Measurements from ENCODE around the gene HAX1. TPM values are rescaled to one million over a fixed set of nuclear protein-coding genes. Genes with fewer than 3 reads are reported as not detected.

The HAX1 gene
- total and polyA plus RNA-seq, 2 donors (not counting 1 experiment from before 2014, with no cell fraction given) = 89.9 to 152 TPM

GRCh38 chr1:154240294-154240833 lies 32.1 kb upstream of the HAX1 start:
- Histone ChIP-seq H3K4me3 (replicated peaks in 1 of 4; ENCODE audit: control extremely low read depth in 1 of 4, insufficient read depth in 1 of 4, low read depth in 3 of 4, low read length in 4 of 4) (no peak overlapping the region), H3K79me2 (ENCODE audit: control insufficient read depth, insufficient read depth, low read length) (peaks cover 26% of the 10 kb centered on the region), H3K27ac (ENCODE audit: insufficient read depth, low read length) (no peak overlapping the region), H3K9me3 (ENCODE audit: control insufficient read depth, insufficient read depth, low read depth, low read length) (no peaks in the 10 kb centered on the region), H3K27me3 (ENCODE audit: control insufficient read depth, insufficient read depth, low read length) (no peaks in the 10 kb centered on the region), H3K4me1 (ENCODE audit: control insufficient read depth, extremely low read depth, insufficient read depth, low read length) (no peaks in the 10 kb centered on the region), H2AFZ (ENCODE audit: low read length) (no peak overlapping the region), H3K9ac (ENCODE audit: insufficient read depth, low read length) (no peak overlapping the region), H3K4me2 (ENCODE audit: extremely low read depth, insufficient read depth, low read length) (no peak overlapping the region), H4K20me1 (ENCODE audit: control insufficient read depth, extremely low read depth, insufficient read depth, low read length) (no peaks in the 10 kb centered on the region), H3K36me3 (ENCODE audit: control insufficient read depth, insufficient read depth, low read length) (peaks cover 17% of the 10 kb centered on the region)
- no peak for DNase-seq (ENCODE audit: low read depth in 2 of 2)
- TF ChIP-seq EZH2 (IDR thresholded peaks at IDR 0.05; ENCODE audit: low read length, missing control alignments) (no peak), CTCF (conservative IDR thresholded peaks at IDR 0.05 in 1 of 2, IDR thresholded peaks at IDR 0.05 in 1 of 2; ENCODE audit: low read depth in 1 of 2, low read length in 2 of 2) (no peak)

GRCh38 chr1:154241703-154242351 lies 30.6 kb upstream of the HAX1 start:
- TF ChIP-seq EZH2 (IDR thresholded peaks at IDR 0.05; ENCODE audit: low read length, missing control alignments) = no peak
- TF ChIP-seq CTCF (conservative IDR thresholded peaks at IDR 0.05 in 1 of 2, IDR thresholded peaks at IDR 0.05 in 1 of 2; ENCODE audit: low read depth in 1 of 2, low read length in 2 of 2) = no peak
- H2AFZ ChIP-seq (ENCODE audit: low read length) = no peak overlapping the region
- peaks cover 17% of the 10 kb centered on the region for H3K36me3 ChIP-seq (ENCODE audit: control insufficient read depth, insufficient read depth, low read length)
- no peak overlapping the region for H3K9ac ChIP-seq (ENCODE audit: insufficient read depth, low read length)
- H3K79me2 ChIP-seq (ENCODE audit: control insufficient read depth, insufficient read depth, low read length) = peaks cover 21% of the 10 kb centered on the region
- DNase-seq (ENCODE audit: low read depth in 2 of 2) = no peak
- H3K9me3 ChIP-seq (ENCODE audit: control insufficient read depth, insufficient read depth, low read depth, low read length) = no peaks in the 10 kb centered on the region
- no peak overlapping the region for H3K4me2 ChIP-seq (ENCODE audit: extremely low read depth, insufficient read depth, low read length)
- no peak overlapping the region for H3K27ac ChIP-seq (ENCODE audit: insufficient read depth, low read length)
- H4K20me1 ChIP-seq (ENCODE audit: control insufficient read depth, extremely low read depth, insufficient read depth, low read length) = no peaks in the 10 kb centered on the region
- H3K27me3 ChIP-seq (ENCODE audit: control insufficient read depth, insufficient read depth, low read length) = no peaks in the 10 kb centered on the region
- H3K4me1 ChIP-seq (ENCODE audit: control insufficient read depth, extremely low read depth, insufficient read depth, low read length) = no peaks in the 10 kb centered on the region
- H3K4me3 ChIP-seq (replicated peaks in 1 of 4; ENCODE audit: control extremely low read depth in 1 of 4, insufficient read depth in 1 of 4, low read depth in 3 of 4, low read length in 4 of 4) = no peak overlapping the region

- Histone ChIP-seq H3K4me2 (ENCODE audit: extremely low read depth, insufficient read depth, low read length) (no peak overlapping the region), H4K20me1 (ENCODE audit: control insufficient read depth, extremely low read depth, insufficient read depth, low read length) (no peaks in the 10 kb centered on the region), H3K27ac (ENCODE audit: insufficient read depth, low read length) (no peak overlapping the region), H3K27me3 (ENCODE audit: control insufficient read depth, insufficient read depth, low read length) (no peaks in the 10 kb centered on the region), H3K9ac (ENCODE audit: insufficient read depth, low read length) (no peak overlapping the region), H3K36me3 (ENCODE audit: control insufficient read depth, insufficient read depth, low read length) (peaks cover 44% of the 10 kb centered on the region), H2AFZ (ENCODE audit: low read length) (no peak overlapping the region), H3K9me3 (ENCODE audit: control insufficient read depth, insufficient read depth, low read depth, low read length) (no peaks in the 10 kb centered on the region), H3K4me1 (ENCODE audit: control insufficient read depth, extremely low read depth, insufficient read depth, low read length) (no peaks in the 10 kb centered on the region), H3K79me2 (ENCODE audit: control insufficient read depth, insufficient read depth, low read length) (no peaks in the 10 kb centered on the region), H3K4me3 (replicated peaks in 1 of 4; ENCODE audit: control extremely low read depth in 1 of 4, insufficient read depth in 1 of 4, low read depth in 3 of 4, low read length in 4 of 4) (no peak overlapping the region)
- TF ChIP-seq EZH2 (IDR thresholded peaks at IDR 0.05; ENCODE audit: low read length, missing control alignments) = no peak
- no peak for TF ChIP-seq CTCF (conservative IDR thresholded peaks at IDR 0.05 in 1 of 2, IDR thresholded peaks at IDR 0.05 in 1 of 2; ENCODE audit: low read depth in 1 of 2, low read length in 2 of 2)
- DNase-seq (ENCODE audit: low read depth in 2 of 2) = peak in 1 of 2 donors; percentile 16
These were observed 18.8 kb upstream of the HAX1 start for GRCh38 chr1:154253671-154254070.
